Anterior cingulate cortex (tissue), 58 donors: ENCODE results near the gene UPF3A.
"Not testable (repeated sequence)": the region's sequence is repeated elsewhere in the genome, so short reads cannot be mapped to it uniquely, and the experiment has no call there.

Source experiments
- DNase-seq, 58 donors: peaks; one replicate each; lab custom pipeline; 2025; lab: John Stamatoyannopoulos, UW

Gene UPF3A

GRCh38 chr13:114281351-114282040 is at the start of gene UPF3A:
UPF3A (plus strand) TSS chr13:114281601; CDS start chr13:114281640, 39 bp downstream.
- DNase-seq = peak; percentile 26 to 98 (median 92)

- DNase-seq = no peak
Measured at GRCh38 chr13:114231886-114232285, 49.5 kb upstream of the UPF3A start.

GRCh38 chr13:114234266-114234644 is 47.1 kb upstream of the UPF3A start:
- DNase-seq = no peak

GRCh38 chr13:114234645-114235421 is 46.6 kb upstream of the UPF3A start, which contains the start of gene CDC16:
CDC16 (plus strand) TSS chr13:114234897; CDS start chr13:114235085, 188 bp downstream.
- peak; percentile 58 to 95 (median 88) for DNase-seq

- DNase-seq = no peak
Measured at GRCh38 chr13:114235697-114236096, 45.7 kb upstream of the UPF3A start.

- no peak for DNase-seq
Measured at GRCh38 chr13:114236227-114236626, 45.2 kb upstream of the UPF3A start.

GRCh38 chr13:114237415-114238112 is 43.8 kb upstream of the UPF3A start:
- no peak for DNase-seq

GRCh38 chr13:114241918-114242317 is 39.5 kb upstream of the UPF3A start:
- no peak for DNase-seq

GRCh38 chr13:114243971-114244370 is 37.4 kb upstream of the UPF3A start:
- no peak for DNase-seq

GRCh38 chr13:114244637-114245036 is 36.8 kb upstream of the UPF3A start:
- DNase-seq = no peak

GRCh38 chr13:114248011-114248410 is 33.4 kb upstream of the UPF3A start:
- no peak for DNase-seq

- no peak for DNase-seq
Measured at GRCh38 chr13:114249077-114249476, 32.3 kb upstream of the UPF3A start.

- not testable (repeated sequence) for DNase-seq
Measured at GRCh38 chr13:114251639-114252440, 29.6 kb upstream of the UPF3A start.

- no peak for DNase-seq
Measured at GRCh38 chr13:114256547-114256946, 24.9 kb upstream of the UPF3A start.

- DNase-seq = no peak
Measured at GRCh38 chr13:114257014-114257413, 24.4 kb upstream of the UPF3A start.

- no peak for DNase-seq
Measured at GRCh38 chr13:114258589-114258988, 22.8 kb upstream of the UPF3A start.

GRCh38 chr13:114259374-114259773 is 22.0 kb upstream of the UPF3A start:
- no peak for DNase-seq

- peak in 3 of 58 donors; percentile 1 to 10 (median 8) for DNase-seq
Measured at GRCh38 chr13:114259974-114260373, 21.4 kb upstream of the UPF3A start.

GRCh38 chr13:114260814-114261213 is 20.6 kb upstream of the UPF3A start:
- no peak for DNase-seq

- DNase-seq = no peak
Measured at GRCh38 chr13:114261328-114261965, 20.0 kb upstream of the UPF3A start.
